A673 (cell line): ENCODE data around the gene TMEM63A. TPM values are rescaled to one million over a fixed set of nuclear protein-coding genes. Genes with fewer than 3 reads are reported as not detected.
A peak's percentile ranks its signal among the peaks of the same experiment; 100 is the strongest.

ENCODE experiments used
- microRNA-seq: library from miRNA; unstranded; fragments of <30 nt; microRNA quantifications from one replicate; pipeline ENCODE4 v1.2.0, GENCODE V29; 2021
- total RNA-seq: library from RNA; stranded (reverse); gene quantifications from 2 replicates; pipeline ENCODE4 v1.2.3, GENCODE V29; 2021

TMEM63A gene
- total RNA-seq, 1 experiment from 2014 or later, result 25.3 TPM

Small RNA genes within 50 kb of the gene (microRNA-seq; reads per million reads assigned to microRNA genes)
- 2.7 reads per million, percentile 3 among the genes with 10 or more reads in this experiment for gene MIR6741

Other genes with a start within 250 kb of the TMEM63A start
- gene ENAH, start 229.3 kb downstream of the TMEM63A start, total RNA-seq, result 171 and 186 TPM in 2 replicates
- gene SRP9, start 104.6 kb downstream of the TMEM63A start, total RNA-seq, result 486 and 491 TPM in 2 replicates
- gene EPHX1, start 72.3 kb downstream of the TMEM63A start, total RNA-seq, result 22.4 and 22.8 TPM in 2 replicates
- 0.24 TPM in 1 of 2 replicates, not detected in the other for gene LEFTY1, start 6.8 kb upstream of the TMEM63A start, total RNA-seq
- 49.5 and 52.5 TPM in 2 replicates for gene PYCR2, start 41.9 kb upstream of the TMEM63A start, total RNA-seq
- not detected in 2 replicates for gene LEFTY2, start 58.8 kb upstream of the TMEM63A start, total RNA-seq
- gene SDE2, start 117.0 kb upstream of the TMEM63A start, total RNA-seq, result 26.7 and 27.7 TPM in 2 replicates
- 638 and 640 TPM in 2 replicates for gene H3-3A, start 180.3 kb upstream of the TMEM63A start, total RNA-seq